ENCODE results near the gene PEX16. TPM values are rescaled to one million over a fixed set of nuclear protein-coding genes. Genes with fewer than 3 reads are reported as not detected.

The PEX16 gene
- total and polyA plus RNA-seq, 2 of the 13 experiments (the other 11 are each of a cell fraction or from before 2014, with no cell fraction given), result 12.5 to 21.8 TPM

GRCh38 chr11:45917623-45918330 lies at the start of gene PEX16 (continued):
- no peak for TF ChIP-seq ZNF30 (CRISPR knock-in tag; IDR thresholded peaks at IDR 0.05)
- TF ChIP-seq MEF2D (CRISPR knock-in tag; IDR thresholded peaks at IDR 0.05), result 0 out of 2 replicates have a peak, but pooled peaks have one; percentile 73
- peak; percentile 96 for TF ChIP-seq SRF (IDR thresholded peaks at IDR 0.05; ENCODE audit: low read depth, low read length)
- TF ChIP-seq USF2 (IDR thresholded peaks at IDR 0.05; ENCODE audit: low read depth, low read length), result no peak
- TF ChIP-seq USF2 (CRISPR knock-in tag; IDR thresholded peaks at IDR 0.05; ENCODE audit: borderline replicate concordance), result no peak; the same call in 1 of the 2 replicates
- no peak; the same call in 1 of the 2 replicates for TF ChIP-seq JUN (CRISPR knock-in tag; IDR thresholded peaks at IDR 0.05)
- no peak for TF ChIP-seq ETS1 (CRISPR knock-in tag; IDR thresholded peaks at IDR 0.05)
- no peak for TF ChIP-seq MBNL3 (CRISPR knock-in tag; conservative IDR thresholded peaks at IDR 0.05)
- peak; percentile 52 for TF ChIP-seq HNF1B (CRISPR knock-in tag; IDR thresholded peaks at IDR 0.05)
- no peak; the same call in none of the 2 replicates for TF ChIP-seq ZNF280B (CRISPR knock-in tag; IDR thresholded peaks at IDR 0.05; ENCODE audit: borderline replicate concordance)
- TF ChIP-seq KDM5A (IDR thresholded peaks at IDR 0.05; ENCODE audit: borderline replicate concordance, low read length), result peak; percentile 81; the same call in 1 of the 2 replicates
- TF ChIP-seq ZFP36L1 (CRISPR knock-in tag; IDR thresholded peaks at IDR 0.05), result no peak
- no peak for TF ChIP-seq ZNF121 (CRISPR knock-in tag; IDR thresholded peaks at IDR 0.05)
- TF ChIP-seq ZNF264 (CRISPR knock-in tag; IDR thresholded peaks at IDR 0.05), result 0 out of 2 replicates have a peak, but pooled peaks have one; percentile 38
- TF ChIP-seq NFIC (IDR thresholded peaks at IDR 0.05; ENCODE audit: low read length), result no peak
- no peak for TF ChIP-seq FOXO1 (CRISPR knock-in tag; IDR thresholded peaks at IDR 0.05)
- no peak for TF ChIP-seq CHD4 (IDR thresholded peaks at IDR 0.05; ENCODE audit: borderline replicate concordance, low read length)
- no peak for TF ChIP-seq ZNF335 (CRISPR knock-in tag; IDR thresholded peaks at IDR 0.05)
- no peak for TF ChIP-seq TFDP1 (CRISPR knock-in tag; IDR thresholded peaks at IDR 0.05; ENCODE audit: borderline replicate concordance)
- TF ChIP-seq CREB1 (IDR thresholded peaks at IDR 0.05), result 0 out of 2 replicates have a peak, but pooled peaks have one; percentile 46
- TF ChIP-seq CREB1 (CRISPR knock-in tag; IDR thresholded peaks at IDR 0.05), result peak; percentile 71
- TF ChIP-seq FOXJ3 (CRISPR knock-in tag; IDR thresholded peaks at IDR 0.05; ENCODE audit: borderline replicate concordance), result no peak
